Activated T-helper 17 cell treated with anti-CD3 and anti-CD28 coated beads, Interleukin-2, amount 50 U/mL, for 72 hours (primary cell): ENCODE measurements around the gene COPA. TPM values are rescaled to one million over a fixed set of nuclear protein-coding genes. Genes with fewer than 3 reads are reported as not detected.
"Not testable (repeated sequence)": the region's sequence is repeated elsewhere in the genome, so short reads cannot be mapped to it uniquely, and the experiment has no call there.

Experiments used
- ATAC-seq: fragments of 150-1000 bp; cut with Tn5 transposase; replicated peaks from 2 replicates; pipeline ENCODE4 v1.10.0; 2021; ENCODE audit warnings: mild to moderate bottlenecking, moderate library complexity
- H3K27ac Mint-ChIP-seq: one replicate; pipeline ENCODE4 v1.8.0; 2022; ENCODE audit warnings: mixed read lengths
- H3K27me3 Mint-ChIP-seq: one replicate; pipeline ENCODE4 v1.8.0; 2022; ENCODE audit warnings: mixed read lengths
- H3K36me3 Mint-ChIP-seq: one replicate; pipeline ENCODE4 v1.8.0; 2022; ENCODE audit warnings: low read depth, mild to moderate bottlenecking, mixed read lengths
- H3K4me1 Mint-ChIP-seq: one replicate; pipeline ENCODE4 v1.8.0; 2022; ENCODE audit warnings: mixed read lengths
- H3K4me3 Mint-ChIP-seq: one replicate; pipeline ENCODE4 v1.8.0; 2022; ENCODE audit warnings: mild to moderate bottlenecking, mixed read lengths
- H3K9me3 Mint-ChIP-seq: one replicate; pipeline ENCODE4 v1.8.0; 2022; ENCODE audit warnings: mixed read lengths
- total RNA-seq, 2 donors: library from RNA; stranded (reverse); gene quantifications; one replicate each; pipeline ENCODE4 v1.2.3, GENCODE V29; 2022

COPA gene
- 100 to 1,000 TPM; 136 to 178 TPM for total RNA-seq

- no peaks in the 10 kb centered on the region for H3K9me3 Mint-ChIP-seq
- H3K4me1 Mint-ChIP-seq = peaks cover 33% of the 10 kb centered on the region
- H3K4me3 Mint-ChIP-seq = peak within 1 kb of the TSS; percentile 98
- peaks cover 97% of the 10 kb centered on the region for H3K36me3 Mint-ChIP-seq
- H3K27ac Mint-ChIP-seq = peak within 1 kb of the TSS; percentile 100
- ATAC-seq = peak; percentile 99
- H3K27me3 Mint-ChIP-seq = no peaks in the 10 kb centered on the region
Observed at GRCh38 chr1:160342953-160343869, at the start of gene COPA, which contains the start of gene NCSTN. TSS of gene COPA (minus strand) at chr1:160343250. CDS start at chr1:160343170, 80 bp downstream. TSS of gene NCSTN (plus strand) at chr1:160343383. CDS start at chr1:160343397, 14 bp downstream.

- not testable (repeated sequence) for H3K4me3 Mint-ChIP-seq, ATAC-seq
Observed at GRCh38 chr1:160388406-160388805, 45.4 kb upstream of the COPA start.

GRCh38 chr1:160384812-160385211 lies 41.8 kb upstream of the COPA start:
- not testable (repeated sequence) for H3K27me3 Mint-ChIP-seq, H3K9me3 Mint-ChIP-seq, H3K4me1 Mint-ChIP-seq, H3K4me3 Mint-ChIP-seq, ATAC-seq, H3K27ac Mint-ChIP-seq, H3K36me3 Mint-ChIP-seq

More at GRCh38 chr1:160388406-160388805, 45.4 kb upstream of the COPA start:
- H3K27ac Mint-ChIP-seq, H3K27me3 Mint-ChIP-seq, H3K4me1 Mint-ChIP-seq, H3K36me3 Mint-ChIP-seq, H3K9me3 Mint-ChIP-seq: not testable (repeated sequence)

GRCh38 chr1:160377585-160378206 lies 34.6 kb upstream of the COPA start:
- Mint-ChIP-seq H3K4me3 (no peak overlapping the region), H3K4me1 (peaks cover 5% of the 10 kb centered on the region), H3K27ac (no peak overlapping the region), H3K9me3 (no peaks in the 10 kb centered on the region), H3K27me3 (no peaks in the 10 kb centered on the region), H3K36me3 (no peaks in the 10 kb centered on the region)
- no peak for ATAC-seq

- Mint-ChIP-seq H3K27ac (peak overlapping the region; percentile 23), H3K27me3 (no peaks in the 10 kb centered on the region), H3K4me1 (peaks cover 5% of the 10 kb centered on the region), H3K36me3 (no peaks in the 10 kb centered on the region), H3K9me3 (no peaks in the 10 kb centered on the region), H3K4me3 (no peak overlapping the region)
- ATAC-seq = peak; percentile 82
Observed at GRCh38 chr1:160376525-160377131, 33.6 kb upstream of the COPA start.

- H3K27ac Mint-ChIP-seq = peak overlapping the region; percentile 23
- no peaks in the 10 kb centered on the region for H3K27me3 Mint-ChIP-seq
- peak; percentile 73 for ATAC-seq
Observed at GRCh38 chr1:160375788-160376524, 32.9 kb upstream of the COPA start.

GRCh38 chr1:160374306-160375110 lies 31.5 kb upstream of the COPA start:
- Mint-ChIP-seq H3K4me1 (peaks cover 5% of the 10 kb centered on the region), H3K36me3 (no peaks in the 10 kb centered on the region), H3K27me3 (no peaks in the 10 kb centered on the region), H3K9me3 (no peaks in the 10 kb centered on the region), H3K27ac (no peak overlapping the region), H3K4me3 (no peak overlapping the region)
- ATAC-seq = no peak

More at GRCh38 chr1:160375788-160376524, 32.9 kb upstream of the COPA start:
- no peaks in the 10 kb centered on the region for H3K9me3 Mint-ChIP-seq
- no peaks in the 10 kb centered on the region for H3K36me3 Mint-ChIP-seq
- peaks cover 5% of the 10 kb centered on the region for H3K4me1 Mint-ChIP-seq
- peak overlapping the region; percentile 27 for H3K4me3 Mint-ChIP-seq

GRCh38 chr1:160373696-160374095 lies 30.6 kb upstream of the COPA start:
- no peak overlapping the region for H3K4me3 Mint-ChIP-seq
- H3K36me3 Mint-ChIP-seq = no peaks in the 10 kb centered on the region
- ATAC-seq = no peak
- no peaks in the 10 kb centered on the region for H3K9me3 Mint-ChIP-seq
- H3K4me1 Mint-ChIP-seq = peaks cover 5% of the 10 kb centered on the region
- H3K27me3 Mint-ChIP-seq = no peaks in the 10 kb centered on the region
- no peak overlapping the region for H3K27ac Mint-ChIP-seq

GRCh38 chr1:160371756-160372155 lies 28.7 kb upstream of the COPA start:
- Mint-ChIP-seq H3K27ac (peak overlapping the region; percentile 25), H3K27me3 (no peaks in the 10 kb centered on the region), H3K4me3 (no peak overlapping the region), H3K9me3 (no peaks in the 10 kb centered on the region), H3K36me3 (no peaks in the 10 kb centered on the region), H3K4me1 (peaks cover 5% of the 10 kb centered on the region)
- no peak for ATAC-seq

GRCh38 chr1:160371346-160371631 lies 28.2 kb upstream of the COPA start:
- no peak overlapping the region for H3K27ac Mint-ChIP-seq
- H3K27me3 Mint-ChIP-seq = no peaks in the 10 kb centered on the region
- no peak for ATAC-seq
- H3K9me3 Mint-ChIP-seq = no peaks in the 10 kb centered on the region
- no peak overlapping the region for H3K4me3 Mint-ChIP-seq
- H3K36me3 Mint-ChIP-seq = no peaks in the 10 kb centered on the region
- peaks cover 5% of the 10 kb centered on the region for H3K4me1 Mint-ChIP-seq

- Mint-ChIP-seq H3K4me1 (peaks cover 3% of the 10 kb centered on the region), H3K36me3 (no peaks in the 10 kb centered on the region), H3K27ac (no peak overlapping the region), H3K27me3 (no peaks in the 10 kb centered on the region), H3K4me3 (no peak overlapping the region), H3K9me3 (no peaks in the 10 kb centered on the region)
- ATAC-seq = no peak
Observed at GRCh38 chr1:160370561-160371345, 27.7 kb upstream of the COPA start.

- no peak overlapping the region for H3K27ac Mint-ChIP-seq
- H3K4me3 Mint-ChIP-seq = no peak overlapping the region
- H3K36me3 Mint-ChIP-seq = no peaks in the 10 kb centered on the region
- H3K9me3 Mint-ChIP-seq = no peaks in the 10 kb centered on the region
- no peaks in the 10 kb centered on the region for H3K4me1 Mint-ChIP-seq
- ATAC-seq = no peak
- no peaks in the 10 kb centered on the region for H3K27me3 Mint-ChIP-seq
Observed at GRCh38 chr1:160369087-160369486, 26.0 kb upstream of the COPA start.
